ENCODE data around the gene ZAR1L. TPM values are rescaled to one million over a fixed set of nuclear protein-coding genes. Genes with fewer than 3 reads are reported as not detected.
"Not testable (repeated sequence)": the region's sequence is repeated elsewhere in the genome, so short reads cannot be mapped to it uniquely, and the experiment has no call there.

The ZAR1L gene, protein sequence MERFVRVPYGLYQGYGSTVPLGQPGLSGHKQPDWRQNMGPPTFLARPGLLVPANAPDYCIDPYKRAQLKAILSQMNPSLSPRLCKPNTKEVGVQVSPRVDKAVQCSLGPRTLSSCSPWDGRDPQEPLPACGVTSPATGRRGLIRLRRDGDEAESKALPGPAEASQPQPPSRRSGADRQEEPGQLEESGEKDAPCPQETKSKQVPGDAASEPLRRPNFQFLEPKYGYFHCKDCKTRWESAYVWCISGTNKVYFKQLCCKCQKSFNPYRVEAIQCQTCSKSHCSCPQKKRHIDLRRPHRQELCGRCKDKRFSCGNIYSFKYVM
- not detected in 2 replicates for total RNA-seq

DNA sequence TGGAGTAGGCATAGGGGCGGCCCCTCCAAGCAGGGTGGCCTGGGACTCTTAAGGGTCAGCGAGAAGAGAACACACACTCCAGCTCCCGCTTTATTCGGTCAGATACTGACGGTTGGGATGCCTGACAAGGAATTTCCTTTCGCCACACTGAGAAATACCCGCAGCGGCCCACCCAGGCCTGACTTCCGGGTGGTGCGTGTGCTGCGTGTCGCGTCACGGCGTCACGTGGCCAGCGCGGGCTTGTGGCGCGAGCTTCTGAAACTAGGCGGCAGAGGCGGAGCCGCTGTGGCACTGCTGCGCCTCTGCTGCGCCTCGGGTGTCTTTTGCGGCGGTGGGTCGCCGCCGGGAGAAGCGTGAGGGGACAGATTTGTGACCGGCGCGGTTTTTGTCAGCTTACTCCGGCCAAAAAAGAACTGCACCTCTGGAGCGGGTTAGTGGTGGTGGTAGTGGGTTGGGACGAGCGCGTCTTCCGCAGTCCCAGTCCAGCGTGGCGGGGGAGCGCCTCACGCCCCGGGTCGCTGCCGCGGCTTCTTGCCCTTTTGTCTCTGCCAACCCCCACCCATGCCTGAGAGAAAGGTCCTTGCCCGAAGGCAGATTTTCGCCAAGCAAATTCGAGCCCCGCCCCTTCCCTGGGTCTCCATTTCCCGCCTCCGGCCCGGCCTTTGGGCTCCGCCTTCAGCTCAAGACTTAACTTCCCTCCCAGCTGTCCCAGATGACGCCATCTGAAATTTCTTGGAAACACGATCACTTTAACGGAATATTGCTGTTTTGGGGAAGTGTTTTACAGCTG, at the start of gene ZAR1L, which contains the start of gene BRCA2:
TSS of gene ZAR1L (minus strand) at position 126 of the 790 bp plus-strand sequence. CDS start 3,438 bp downstream, outside the sequence.
TSS of gene BRCA2 (plus strand) at position 271 of the 790 bp plus-strand sequence. CDS start 953 bp downstream, outside the sequence.
- DNase-seq (ENCODE audit: low read depth), result peak; percentile 69

DNA sequence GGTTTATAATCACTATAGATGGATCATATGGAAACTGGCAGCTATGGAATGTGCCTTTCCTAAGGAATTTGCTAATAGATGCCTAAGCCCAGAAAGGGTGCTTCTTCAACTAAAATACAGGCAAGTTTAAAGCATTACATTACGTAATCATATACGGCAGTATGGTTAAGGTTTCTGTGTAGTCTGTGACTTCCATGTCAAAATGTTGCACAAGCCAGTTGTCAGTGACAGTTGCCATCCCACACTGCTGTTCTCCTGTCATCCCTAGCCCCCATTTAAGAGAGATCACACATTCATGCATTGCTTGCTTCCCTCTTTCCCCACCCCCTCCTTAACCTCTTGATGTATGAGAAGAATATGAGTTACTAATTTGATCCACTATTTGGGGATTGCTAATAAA, 47.4 kb upstream of the ZAR1L start:
- DNase-seq (ENCODE audit: low read depth), result no peak

DNA sequence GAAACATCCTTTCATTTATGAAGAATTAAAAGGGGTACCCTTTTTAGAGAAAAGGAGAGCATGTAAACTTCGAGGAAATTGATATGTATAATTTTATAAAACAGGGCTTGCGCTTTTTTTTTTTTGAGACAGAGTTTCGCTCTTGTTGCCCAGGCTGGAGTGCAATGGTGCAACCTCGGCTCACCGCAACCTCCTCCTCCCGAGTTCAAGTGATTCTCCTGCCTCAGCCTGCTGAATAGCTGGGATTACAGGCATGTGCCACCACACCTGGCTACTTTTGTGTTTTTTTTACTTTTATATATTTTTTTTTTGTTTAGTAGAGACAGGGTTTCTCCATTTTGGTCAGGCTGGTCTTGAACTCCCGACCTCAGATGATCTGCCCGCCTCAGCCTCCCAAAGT, 40.8 kb upstream of the ZAR1L start:
- DNase-seq (ENCODE audit: low read depth), result not testable (repeated sequence)

DNA sequence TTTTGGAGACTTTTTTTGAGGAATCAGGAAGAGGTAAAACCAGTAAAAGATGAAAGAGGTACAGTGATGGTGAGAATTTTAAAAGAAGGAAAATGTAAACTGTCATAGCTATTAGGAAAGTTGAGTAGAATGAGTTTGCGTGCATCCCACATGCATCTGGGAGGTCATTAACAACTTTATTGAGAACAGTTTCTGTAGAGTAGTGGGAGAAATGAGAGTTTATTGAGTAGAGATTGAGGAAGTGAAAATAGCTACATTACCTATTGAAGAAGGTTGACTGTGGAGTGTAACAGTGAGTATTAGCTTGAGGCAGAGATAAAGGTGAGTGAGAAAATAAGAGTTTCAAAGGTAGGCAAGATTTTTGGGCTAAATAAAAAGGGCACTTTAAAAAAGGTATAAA, 38.9 kb upstream of the ZAR1L start:
- no peak for DNase-seq (ENCODE audit: low read depth)

DNA sequence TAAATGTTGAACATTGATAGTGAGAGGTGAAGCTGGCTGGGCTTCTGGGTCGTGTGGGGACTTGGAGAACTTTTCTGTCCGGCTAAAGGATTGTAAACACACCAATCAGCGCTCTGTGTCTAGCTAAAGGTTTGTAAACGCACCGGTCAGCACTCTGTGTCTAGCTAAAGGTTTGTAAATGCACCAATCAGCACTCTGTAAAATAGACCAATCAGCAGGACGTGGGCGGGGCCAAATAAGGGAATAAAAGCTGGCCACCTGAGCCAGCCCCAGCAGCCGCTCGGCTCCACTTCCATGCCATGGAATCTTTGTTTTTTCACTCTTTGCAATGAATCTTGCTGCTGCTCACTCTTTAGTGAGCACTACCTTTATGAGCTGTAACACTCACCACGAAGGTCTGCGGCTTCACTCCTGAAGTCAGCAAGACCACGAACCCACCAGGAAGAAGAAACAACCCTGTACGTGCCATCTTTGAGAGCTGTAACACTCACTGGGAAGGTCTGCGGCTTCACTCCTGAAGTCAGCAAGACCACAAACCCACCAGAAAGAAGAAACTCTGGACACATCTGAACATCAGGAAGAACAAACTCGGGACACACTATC, 35.8 kb upstream of the ZAR1L start:
- not testable (repeated sequence) for DNase-seq (ENCODE audit: low read depth)

DNA sequence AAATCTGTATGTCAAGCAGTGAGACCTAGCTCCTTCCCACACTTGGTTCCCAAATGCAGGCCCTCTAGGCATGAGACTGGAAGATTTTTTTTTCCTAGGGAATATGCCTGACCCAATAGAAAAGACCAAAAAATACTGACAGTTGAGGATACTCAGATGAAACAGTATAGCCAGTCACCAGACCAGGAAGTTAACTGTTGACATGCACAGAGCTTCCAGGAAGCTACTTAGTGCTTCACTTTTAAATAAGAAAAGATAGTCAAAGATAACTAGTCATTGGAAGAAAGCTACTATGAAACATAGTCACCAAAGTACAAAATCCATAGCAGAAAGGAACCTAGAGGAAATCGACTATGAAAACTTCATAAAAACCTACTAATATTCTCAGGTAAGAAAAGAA, 32.5 kb upstream of the ZAR1L start:
- no peak for DNase-seq (ENCODE audit: low read depth)

DNA sequence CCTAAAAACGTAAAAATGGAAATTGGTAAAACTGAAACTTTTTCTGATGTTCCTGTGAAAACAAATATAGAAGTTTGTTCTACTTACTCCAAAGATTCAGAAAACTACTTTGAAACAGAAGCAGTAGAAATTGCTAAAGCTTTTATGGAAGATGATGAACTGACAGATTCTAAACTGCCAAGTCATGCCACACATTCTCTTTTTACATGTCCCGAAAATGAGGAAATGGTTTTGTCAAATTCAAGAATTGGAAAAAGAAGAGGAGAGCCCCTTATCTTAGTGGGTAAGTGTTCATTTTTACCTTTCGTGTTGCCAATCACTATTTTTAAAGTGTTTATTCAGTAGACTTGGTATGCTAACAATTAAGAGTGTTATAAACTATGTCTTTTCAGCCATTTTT, 25.8 kb upstream of the ZAR1L start:
- no peak for DNase-seq (ENCODE audit: low read depth)

DNA sequence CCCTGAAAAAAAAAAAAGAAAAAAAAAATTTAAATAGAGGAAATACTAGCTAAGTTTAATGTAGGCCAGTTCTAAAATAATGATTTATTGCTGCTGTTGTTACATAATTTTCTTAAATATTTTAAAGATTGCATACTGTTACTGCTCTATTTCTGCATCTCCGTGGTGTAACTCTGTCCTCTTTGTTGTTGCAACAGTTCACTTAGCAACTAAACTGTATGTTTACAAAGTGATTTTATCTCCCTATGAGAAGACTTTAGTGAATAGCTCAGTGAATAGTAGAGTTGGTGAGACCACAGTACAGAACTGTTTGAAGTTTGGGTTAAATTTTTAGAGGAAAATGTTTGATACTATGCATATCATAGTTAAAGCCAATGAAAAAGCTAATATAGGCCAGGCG, 19.5 kb upstream of the ZAR1L start:
- no peak for DNase-seq (ENCODE audit: low read depth)

DNA sequence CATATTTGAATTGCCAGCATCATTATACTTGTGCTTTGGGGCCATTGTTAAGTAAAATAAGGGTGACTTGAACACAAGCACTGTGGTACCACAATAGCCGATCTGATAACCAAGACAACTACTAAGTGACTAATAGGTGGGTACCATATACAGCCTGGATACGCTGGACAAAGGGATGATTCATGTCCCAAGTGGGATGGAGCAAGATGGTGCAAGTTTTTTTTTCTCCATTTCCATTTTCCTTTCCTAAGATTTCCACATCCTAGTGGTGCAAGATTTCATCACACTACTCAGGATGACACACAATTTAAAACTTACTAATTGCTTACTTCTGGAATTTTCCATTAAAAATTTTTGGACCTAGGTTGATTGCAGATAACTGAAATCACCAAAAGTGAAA, 15.3 kb upstream of the ZAR1L start:
- peak; percentile 79 for DNase-seq (ENCODE audit: low read depth)

DNA sequence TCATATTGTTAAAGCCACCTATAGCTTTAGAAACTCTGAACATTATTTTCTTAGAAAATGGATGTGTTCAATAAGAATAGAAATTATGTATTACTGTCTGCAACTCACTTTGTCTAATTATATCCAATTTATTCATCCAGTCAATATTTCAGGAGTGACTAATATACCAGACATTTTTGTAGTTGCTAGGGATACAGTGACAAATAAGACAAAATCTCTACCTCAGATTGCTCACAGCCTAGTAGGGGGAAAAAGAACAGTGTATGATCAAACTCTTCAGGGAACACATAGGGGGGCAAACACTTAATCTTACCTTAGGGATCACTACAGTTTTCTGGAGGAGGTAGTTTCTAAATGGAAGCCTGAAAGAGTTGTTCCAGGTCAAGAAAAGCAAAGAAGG, 8.7 kb upstream of the ZAR1L start:
- peak; percentile 63 for DNase-seq (ENCODE audit: low read depth)

DNA sequence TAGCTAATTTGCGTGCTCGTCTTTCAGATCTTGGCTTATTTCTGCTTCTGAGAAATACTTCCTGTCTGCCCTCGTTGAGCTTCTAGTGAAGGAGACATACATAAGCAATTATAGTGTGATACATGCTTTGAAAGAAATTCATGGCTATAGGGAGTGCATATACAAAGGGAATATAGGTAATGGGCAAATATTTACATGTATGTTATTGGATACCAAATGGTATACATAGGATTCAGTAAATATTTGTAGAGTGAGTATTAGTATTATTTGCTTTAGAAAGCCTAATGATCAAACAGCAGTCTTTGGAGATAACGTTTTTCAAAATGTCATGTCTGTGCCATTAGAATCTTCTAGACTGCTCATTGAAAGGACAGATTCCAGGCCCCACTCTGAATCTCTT, 5.4 kb upstream of the ZAR1L start:
- DNase-seq (ENCODE audit: low read depth), result no peak

DNA sequence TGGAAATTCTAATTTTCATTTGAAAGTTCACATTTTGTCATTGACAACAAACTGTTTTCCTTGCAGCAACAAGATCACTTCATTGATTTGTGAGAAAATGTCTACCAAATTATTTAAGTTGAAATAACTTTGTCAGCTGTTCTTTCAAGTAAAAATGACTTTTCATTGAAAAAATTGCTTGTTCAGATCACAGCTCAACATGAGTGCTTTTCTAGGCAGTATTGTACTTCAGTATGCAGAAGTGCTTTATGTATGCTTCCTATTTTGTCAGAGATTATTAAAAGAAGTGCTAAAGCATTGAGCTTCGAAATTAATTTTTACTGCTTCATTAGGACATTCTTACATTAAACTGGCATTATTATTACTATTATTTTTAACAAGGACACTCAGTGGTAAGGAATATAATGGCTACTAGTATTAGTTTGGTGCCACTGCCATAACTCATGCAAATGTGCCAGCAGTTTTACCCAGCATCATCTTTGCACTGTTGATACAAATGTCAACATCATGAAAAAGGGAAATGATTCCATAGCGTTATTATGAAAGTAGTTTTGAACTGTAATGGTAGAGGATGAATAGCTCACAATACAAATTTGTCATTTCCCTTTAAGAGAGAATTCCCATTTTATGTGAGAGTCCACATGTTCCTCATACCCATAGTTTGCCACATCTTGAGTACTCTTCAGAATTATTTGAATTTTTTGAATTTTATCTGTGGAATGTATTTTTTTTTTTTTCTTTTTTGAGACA, 2.7 kb upstream of the ZAR1L start:
- no peak for DNase-seq (ENCODE audit: low read depth)

DNA sequence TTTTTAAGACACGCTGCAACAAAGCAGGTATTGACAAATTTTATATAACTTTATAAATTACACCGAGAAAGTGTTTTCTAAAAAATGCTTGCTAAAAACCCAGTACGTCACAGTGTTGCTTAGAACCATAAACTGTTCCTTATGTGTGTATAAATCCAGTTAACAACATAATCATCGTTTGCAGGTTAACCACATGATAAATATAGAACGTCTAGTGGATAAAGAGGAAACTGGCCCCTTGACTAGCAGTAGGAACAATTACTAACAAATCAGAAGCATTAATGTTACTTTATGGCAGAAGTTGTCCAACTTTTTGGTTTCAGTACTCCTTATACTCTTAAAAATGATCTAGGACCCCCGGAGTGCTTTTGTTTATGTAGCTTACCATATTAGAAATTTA, 1.3 kb upstream of the ZAR1L start:
- DNase-seq (ENCODE audit: low read depth), result no peak

DNA sequence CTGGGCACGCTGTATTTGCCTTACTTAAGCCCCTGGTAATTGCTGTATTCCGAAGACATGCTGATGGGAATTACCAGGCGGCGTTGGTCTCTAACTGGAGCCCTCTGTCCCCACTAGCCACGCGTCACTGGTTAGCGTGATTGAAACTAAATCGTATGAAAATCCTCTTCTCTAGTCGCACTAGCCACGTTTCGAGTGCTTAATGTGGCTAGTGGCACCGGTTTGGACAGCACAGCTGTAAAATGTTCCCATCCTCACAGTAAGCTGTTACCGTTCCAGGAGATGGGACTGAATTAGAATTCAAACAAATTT, 821 bp upstream of the ZAR1L start:
- DNase-seq (ENCODE audit: low read depth), result no peak

DNA sequence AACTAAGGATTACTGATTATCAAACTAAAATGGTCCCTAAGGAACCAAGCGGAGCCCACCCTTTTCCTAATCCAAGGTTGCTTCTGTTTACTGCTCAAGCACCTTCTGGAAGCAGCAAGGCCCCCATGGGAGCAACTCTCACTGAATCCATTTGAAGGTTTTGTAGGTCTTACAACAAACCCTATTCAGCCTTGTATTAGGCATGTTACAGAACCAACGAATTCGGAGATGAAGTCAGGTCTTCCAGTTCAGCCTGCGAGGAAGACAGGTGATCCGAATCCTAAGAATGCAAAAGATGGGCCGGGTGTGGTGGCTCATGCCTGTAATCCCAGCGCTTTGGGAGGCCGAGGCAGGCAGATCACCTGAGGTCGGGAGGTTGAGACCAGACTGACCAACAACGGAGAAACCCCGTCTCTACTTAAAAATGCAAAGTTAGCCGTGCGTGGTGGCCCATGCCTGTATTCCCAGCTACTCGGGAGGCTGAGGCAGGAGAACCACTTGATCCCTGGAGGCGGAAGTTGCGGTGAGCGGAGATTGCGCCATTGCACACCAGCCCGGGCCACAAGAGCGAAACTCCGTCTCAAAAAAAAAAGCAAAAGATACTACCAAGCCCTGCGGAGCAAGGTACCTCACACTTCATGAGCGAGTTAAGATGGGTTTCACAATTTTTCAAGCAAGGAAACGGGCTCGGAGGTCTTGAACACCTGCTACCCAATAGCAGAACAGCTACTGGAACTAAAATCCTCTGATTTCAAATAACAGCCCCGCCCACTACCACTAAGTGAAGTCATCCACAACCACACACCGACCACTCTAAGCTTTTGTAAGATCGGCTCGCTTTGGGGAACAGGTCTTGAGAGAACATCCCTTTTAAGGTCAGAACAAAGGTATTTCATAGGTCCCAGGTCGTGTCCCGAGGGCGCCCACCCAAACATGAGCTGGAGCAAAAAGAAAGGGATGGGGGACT, 609 bp downstream of the ZAR1L start:
- DNase-seq (ENCODE audit: low read depth), result peak; percentile 50

DNA sequence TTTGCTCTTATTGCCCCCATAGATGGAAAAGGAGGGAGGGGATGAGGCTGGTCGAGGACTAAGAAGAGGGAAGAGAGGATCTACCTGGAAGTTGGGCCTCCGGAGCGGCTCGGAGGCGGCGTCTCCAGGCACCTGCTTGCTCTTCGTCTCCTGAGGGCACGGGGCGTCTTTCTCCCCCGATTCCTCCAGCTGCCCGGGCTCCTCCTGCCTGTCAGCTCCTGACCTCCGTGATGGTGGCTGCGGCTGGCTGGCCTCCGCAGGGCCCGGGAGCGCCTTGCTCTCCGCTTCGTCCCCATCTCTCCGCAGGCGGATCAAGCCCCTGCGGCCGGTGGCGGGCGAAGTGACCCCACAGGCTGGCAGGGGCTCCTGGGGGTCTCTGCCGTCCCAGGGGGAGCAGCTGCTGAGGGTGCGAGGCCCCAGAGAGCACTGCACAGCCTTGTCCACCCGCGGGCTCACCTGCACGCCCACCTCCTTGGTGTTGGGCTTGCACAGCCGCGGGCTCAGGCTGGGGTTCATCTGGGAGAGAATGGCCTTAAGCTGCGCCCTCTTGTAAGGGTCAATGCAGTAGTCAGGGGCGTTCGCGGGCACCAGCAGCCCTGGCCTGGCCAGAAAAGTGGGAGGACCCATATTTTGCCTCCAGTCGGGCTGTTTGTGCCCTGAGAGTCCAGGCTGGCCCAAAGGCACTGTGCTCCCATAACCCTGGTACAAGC, 3.8 kb downstream of the ZAR1L start:
- DNase-seq (ENCODE audit: low read depth), result no peak

DNA sequence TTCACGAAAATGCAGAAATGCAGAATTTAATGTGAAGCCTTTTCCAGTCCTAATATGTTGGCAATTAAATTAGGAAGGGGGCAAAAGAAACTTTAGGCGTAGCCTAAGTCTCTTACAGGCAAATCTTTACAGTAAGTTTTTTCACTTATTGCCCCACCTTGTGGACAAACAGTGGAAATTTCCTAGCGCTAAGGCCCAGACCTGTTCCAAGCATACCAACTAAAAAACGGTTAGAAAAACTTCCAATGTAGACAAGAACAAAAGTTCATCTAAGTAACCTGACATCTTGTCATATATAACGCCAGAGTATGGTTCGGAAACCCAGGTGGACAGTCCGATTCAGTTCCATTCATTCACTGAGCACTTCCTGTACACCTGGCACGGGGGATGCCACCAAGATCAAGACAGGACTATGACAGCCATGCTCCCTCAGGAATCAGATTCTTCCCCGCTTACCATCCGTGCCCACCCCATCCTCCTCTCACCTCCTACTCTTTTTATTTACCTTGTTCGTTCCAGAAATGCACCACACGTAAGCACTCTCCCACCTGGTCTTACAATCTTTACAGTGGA, 4.9 kb downstream of the ZAR1L start:
- DNase-seq (ENCODE audit: low read depth), result peak; percentile 70

DNA sequence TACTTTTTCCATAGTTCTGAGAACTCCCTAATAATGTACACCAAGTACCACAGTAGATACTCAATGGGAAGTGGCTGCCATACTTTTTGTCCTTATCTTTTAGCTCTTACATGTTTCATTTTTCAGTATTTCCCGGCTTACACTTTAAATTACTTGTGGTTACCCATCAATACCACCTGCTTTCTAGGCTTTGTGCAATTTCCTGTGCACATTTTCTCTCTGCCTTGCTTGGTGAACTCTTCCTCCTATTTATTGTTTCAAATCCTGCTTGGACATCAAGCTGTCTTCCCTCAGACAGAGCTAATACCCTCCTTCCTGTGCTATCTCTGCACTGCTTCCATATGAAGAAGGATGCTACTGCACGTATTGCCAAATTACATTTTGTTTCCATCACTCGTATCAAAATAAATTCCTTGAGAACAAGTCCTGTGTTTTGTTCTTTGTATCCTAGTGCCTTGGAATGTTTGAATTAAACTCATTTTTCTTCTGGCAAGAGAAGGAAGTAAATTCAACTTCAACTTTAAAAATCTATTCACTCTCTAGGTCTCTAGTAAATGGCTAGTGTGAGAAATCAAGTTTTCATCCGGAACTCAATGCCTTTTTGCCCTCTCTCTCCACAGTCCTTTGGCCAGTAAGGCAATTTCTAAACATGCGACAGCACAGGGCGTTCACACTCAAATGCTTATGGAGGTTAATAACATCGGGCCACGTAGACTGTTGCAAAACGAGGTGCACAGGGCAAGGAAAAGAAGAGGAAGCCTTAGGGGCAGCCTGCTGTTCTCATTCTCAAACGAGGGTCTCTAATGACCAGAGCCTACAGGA, 5.6 kb downstream of the ZAR1L start:
- DNase-seq (ENCODE audit: low read depth), result peak; percentile 38

DNA sequence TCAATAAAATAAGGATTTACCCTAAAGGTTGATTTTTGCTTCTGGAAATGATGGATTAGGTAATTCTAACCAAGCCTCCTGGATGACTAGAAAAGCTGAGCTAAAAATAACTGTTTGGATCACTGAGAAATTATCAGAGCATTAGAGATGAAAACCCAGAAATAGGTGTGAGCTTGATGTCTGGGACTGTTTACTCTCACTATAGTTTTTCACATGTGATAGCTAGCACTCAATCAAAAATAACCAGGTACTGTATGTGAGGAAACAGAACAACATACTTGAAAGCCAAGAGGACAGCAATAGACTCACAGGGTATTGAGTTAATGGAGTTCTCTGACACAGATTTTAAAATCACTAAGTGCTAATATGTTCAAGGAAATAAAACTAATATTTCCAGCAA, 9.5 kb downstream of the ZAR1L start:
- DNase-seq (ENCODE audit: low read depth), result no peak
